Measurements from ENCODE around the gene INO80B. TPM values are rescaled to one million over a fixed set of nuclear protein-coding genes. Genes with fewer than 3 reads are reported as not detected.

Gene INO80B
- total and polyA plus RNA-seq, 2 of the 8 experiments (the other 6 are each of a cell fraction or from before 2014, with no cell fraction given) = 3.9 to 18.5 TPM

DNA sequence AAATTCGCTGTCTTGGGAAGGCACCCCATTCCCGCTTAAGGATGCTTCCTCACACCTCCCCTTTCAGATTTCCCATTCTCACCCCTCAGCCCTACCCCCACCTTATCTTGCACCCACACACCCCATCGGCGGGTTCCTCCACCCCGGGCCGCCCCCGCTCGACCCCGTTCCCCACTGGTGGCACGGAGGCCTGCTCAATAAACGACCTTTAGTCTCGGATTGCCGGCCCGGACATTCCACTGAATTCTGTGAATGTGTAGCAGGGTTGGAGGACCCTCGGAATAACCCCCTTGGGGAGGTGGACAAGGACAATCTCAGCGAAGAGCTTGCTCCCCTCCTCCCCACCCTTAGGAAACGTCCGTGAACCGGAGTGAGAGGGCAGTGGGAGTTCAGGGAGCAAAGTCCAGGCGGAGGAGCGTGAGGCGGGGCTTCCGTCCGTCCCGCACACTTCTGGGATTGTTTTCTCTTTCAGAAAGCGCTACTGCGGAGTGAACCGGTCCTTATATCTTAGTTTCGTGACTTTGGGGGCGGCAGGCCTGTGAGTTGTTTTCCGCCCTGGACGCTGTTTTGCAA, 47.3 kb downstream of the INO80B start:
- H3K4me1 ChIP-seq (replicated peaks in 1 of 4; ENCODE audit: control insufficient read depth in 3 of 4, insufficient read depth in 4 of 4, low read length in 3 of 4) = peaks cover 7 to 66% (median 43%) of the 10 kb centered on the region in 4 experiments
- H3K36me3 ChIP-seq (ENCODE audit: control insufficient read depth in 2 of 4, insufficient read depth in 4 of 4, low read length in 3 of 4) = peaks cover 0 to 9% (median 4%) of the 10 kb centered on the region in 4 experiments; a peak in 6 of 8 replicates
- no peak overlapping the region for H3K23ac ChIP-seq (ENCODE audit: insufficient read length)
- FAIRE-seq (no peak), DNase-seq (ENCODE audit: low read depth in 1 of 2, low spot score in 2 of 2) (peak in 1 of 2 experiments; percentile 67)
- no peak overlapping the region for H2BK20ac ChIP-seq (ENCODE audit: low read length)
- peaks cover 71 to 91% (median 89%) of the 10 kb centered on the region in 4 experiments for H3K27me3 ChIP-seq (replicated peaks in 1 of 4; ENCODE audit: control insufficient read depth in 3 of 4, extremely low read depth in 1 of 4, insufficient read depth in 3 of 4, low read length in 3 of 4)
- peaks cover 0 to 3% of the 10 kb centered on the region in 2 experiments; a peak in 1 of 4 replicates for H3K79me2 ChIP-seq (ENCODE audit: control insufficient read depth in 1 of 2, insufficient read depth in 2 of 2, low read length in 2 of 2)
- no peak overlapping the region for H3K4ac ChIP-seq (replicated peaks; ENCODE audit: insufficient read length, low read depth, low read length)
- H3K14ac ChIP-seq (ENCODE audit: insufficient read length) = no peak overlapping the region
- peak overlapping the region; percentile 35; the same call in 1 of the 2 replicates for H2BK5ac ChIP-seq (ENCODE audit: low read depth, low read length)
- peak overlapping the region; percentile 17; the same call in 1 of the 2 replicates for H2AFZ ChIP-seq (ENCODE audit: low read length)
- peak overlapping the region; percentile 78 to 88 for H3K4me2 ChIP-seq (ENCODE audit: insufficient read depth in 1 of 2, low read depth in 2 of 2, low read length in 2 of 2)
- no peaks in the 10 kb centered on the region for H3K9me3 ChIP-seq (ENCODE audit: insufficient read depth in 2 of 2, low read depth in 1 of 2, low read length in 1 of 2)
- H3K56ac ChIP-seq (replicated peaks; ENCODE audit: insufficient read length, low read depth, low read length) = peak overlapping the region; percentile 10
- CTCF ChIA-PET (ENCODE audit: partially characterized antibody) = interaction anchor here (1.8 to 5.1 kb wide), 6 partner anchors 11 to 19 kb away, joined by 6 to 24 read pairs (median 14); partner anchors contain the start of genes CCDC142, TLX2 and TTC31
- H3K18ac ChIP-seq (ENCODE audit: extremely low read depth, low read length) = peak overlapping the region; percentile 19; the same call in 1 of the 2 replicates
- POLR2A ChIA-PET (ENCODE audit: partially characterized antibody) = interaction anchor here (1.2 to 9.4 kb wide), 5 partner anchors 11 to 62 kb away, joined by 3 to 73 read pairs (median 59); partner anchors contain the start of genes AUP1, CCDC142, HTRA2 and TLX2
- H2BK12ac ChIP-seq (ENCODE audit: low read depth, low read length) = peak overlapping the region; percentile 60; the same call in 1 of the 2 replicates
- peak overlapping the region; percentile 36 to 65 (median 54) for H3K4me3 ChIP-seq (ENCODE audit: extremely low read depth in 1 of 4, insufficient read depth in 2 of 4, low read depth in 3 of 4, low read length in 4 of 4)
- WGBS, 2 experiments (ENCODE audit: extremely low coverage in 1 of 2, insufficient coverage in 1 of 2, insufficient read length in 1 of 2, insufficient replicate concordance in 2 of 2, low coverage in 1 of 2, low lambda C conversion rate in 2 of 2, missing lambda C conversion rate in 1 of 2) = 3% methylated on average over 31 of the region's 32 CpGs; no CpG with 5 or more reads in 1 of the 2 experiments
- no peaks in the 10 kb centered on the region for H3K79me1 ChIP-seq (ENCODE audit: low read depth, low read length)
- H2AK5ac ChIP-seq (ENCODE audit: low read depth, low read length) = no peak overlapping the region
- H4K5ac ChIP-seq (ENCODE audit: insufficient read length, low read depth, low read length) = no peak overlapping the region
- H4K20me1 ChIP-seq (replicated peaks in 1 of 2; ENCODE audit: control insufficient read depth in 1 of 2, insufficient read depth in 2 of 2, low read length in 2 of 2) = peaks cover 0 to 12% of the 10 kb centered on the region in 2 experiments
- no peak overlapping the region for H4K91ac ChIP-seq (replicated peaks; ENCODE audit: insufficient read length, low read length)
- no peak overlapping the region for H3K9ac ChIP-seq (replicated peaks in 1 of 4; ENCODE audit: extremely low read depth in 1 of 4, low read depth in 3 of 4, low read length in 3 of 4)
- peak; percentile 83 for TF ChIP-seq RNF2 (IDR thresholded peaks at IDR 0.05; ENCODE audit: borderline replicate concordance, low read depth, low read length, missing control alignments, poor library complexity, severe bottlenecking)
- no peak for TF ChIP-seq POLR2AphosphoS5 (IDR thresholded peaks at IDR 0.05; ENCODE audit: low read depth, low read length)
- peak; percentile 94 for TF ChIP-seq EZH2 (IDR thresholded peaks at IDR 0.05; ENCODE audit: low read depth, low read length, severe bottlenecking)
- H3K27ac ChIP-seq (ENCODE audit: low read depth, low read length) = no peak overlapping the region
- peaks cover 39% of the 10 kb centered on the region; the same call in 1 of the 2 replicates for H3K23me2 ChIP-seq (ENCODE audit: low read depth, low read length)
- no peak overlapping the region for H2BK120ac ChIP-seq (replicated peaks; ENCODE audit: low read depth, low read length)
- H4K8ac ChIP-seq (ENCODE audit: extremely low read depth, insufficient read depth, low read length) = peak overlapping the region; percentile 82; the same call in 1 of the 2 replicates
- H2BK15ac ChIP-seq (ENCODE audit: low read length) = 0 out of 2 replicates have a peak overlapping the region, but pooled peaks have one; percentile 16
